NCI-H510A (cell line): ENCODE results near the gene PPIF.
"Not testable (repeated sequence)": the region's sequence is repeated elsewhere in the genome, so short reads cannot be mapped to it uniquely, and the experiment has no call there.

ENCODE experiments used
- DNase-seq: peaks from one replicate; lab custom pipeline; 2025; lab: John Stamatoyannopoulos, UW

The PPIF gene

GRCh38 chr10:79331709-79332108 is 15.6 kb upstream of the PPIF start:
- DNase-seq, result no peak

GRCh38 chr10:79332610-79333315 is 14.5 kb upstream of the PPIF start:
- not testable (repeated sequence) for DNase-seq

GRCh38 chr10:79333513-79333912 is 13.8 kb upstream of the PPIF start:
- no peak for DNase-seq

- DNase-seq, result no peak
These were observed 12.7 kb upstream of the PPIF start for GRCh38 chr10:79334573-79334972.

GRCh38 chr10:79335094-79335469 is 12.2 kb upstream of the PPIF start:
- DNase-seq, result no peak

GRCh38 chr10:79335470-79336235 is 11.6 kb upstream of the PPIF start:
- DNase-seq, result no peak

- no peak for DNase-seq
These were observed 11.0 kb upstream of the PPIF start for GRCh38 chr10:79336276-79336675.

GRCh38 chr10:79336739-79337138 is 10.5 kb upstream of the PPIF start:
- DNase-seq, result no peak

- not testable (repeated sequence) for DNase-seq
These were observed 9.3 kb upstream of the PPIF start for GRCh38 chr10:79337783-79338469.

- DNase-seq, result no peak
These were observed 8.0 kb upstream of the PPIF start for GRCh38 chr10:79339266-79339665.

GRCh38 chr10:79340646-79341244 is 6.5 kb upstream of the PPIF start:
- DNase-seq, result no peak

GRCh38 chr10:79342295-79342761 is 4.9 kb upstream of the PPIF start:
- DNase-seq, result no peak

- DNase-seq, result no peak
These were observed 4.3 kb upstream of the PPIF start for GRCh38 chr10:79342811-79343561.

- DNase-seq, result peak; percentile 91
These were observed 2.6 kb upstream of the PPIF start for GRCh38 chr10:79344502-79345195.

- DNase-seq, result no peak
These were observed 1.8 kb upstream of the PPIF start for GRCh38 chr10:79345241-79346011.

- DNase-seq, result no peak
These were observed 1.3 kb upstream of the PPIF start for GRCh38 chr10:79346012-79346340.

GRCh38 chr10:79346388-79347225 is 662 bp upstream of the PPIF start:
- DNase-seq, result peak; percentile 61

- DNase-seq, result no peak
These were observed 798 bp downstream of the PPIF start for GRCh38 chr10:79347894-79348639.

- DNase-seq, result no peak
These were observed 1.3 kb downstream of the PPIF start for GRCh38 chr10:79348640-79348988.
